Measurements from ENCODE around the gene KCNJ6.

The KCNJ6 gene

DNA sequence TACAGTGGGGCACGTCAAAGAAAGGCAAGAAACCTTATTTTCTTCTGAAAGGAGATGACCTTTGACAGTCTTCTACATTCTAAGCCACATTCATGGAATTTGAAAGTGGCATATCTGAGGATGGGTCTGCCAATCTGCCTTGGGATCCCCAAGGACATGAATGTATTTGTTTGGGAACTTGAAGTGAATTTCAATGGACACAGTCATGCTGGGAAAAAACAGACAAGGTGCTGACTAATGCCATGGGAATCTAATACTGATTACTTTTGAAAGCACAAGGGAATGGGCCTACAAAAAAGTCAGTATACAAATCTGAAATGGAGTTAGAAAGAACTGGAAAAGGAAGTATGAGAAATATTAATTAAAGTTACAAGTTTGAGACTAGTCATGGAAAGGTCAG, 128.8 kb downstream of the KCNJ6 start:
- Histone ChIP-seq H3K36me3 (ENCODE audit: low read length) (no peaks in the 10 kb centered on the region), H3K79me2 (ENCODE audit: insufficient read depth, low read length) (no peaks in the 10 kb centered on the region), H3K9me2 (replicated peaks; ENCODE audit: insufficient read depth, low read length) (no peaks in the 10 kb centered on the region), H3K4me3 (ENCODE audit: insufficient read depth, low read length, poor library complexity, severe bottlenecking) (no peak overlapping the region), H3K4me2 (ENCODE audit: low read depth, low read length, poor library complexity, severe bottlenecking) (no peak overlapping the region), H3K27me3 (ENCODE audit: low read length) (no peaks in the 10 kb centered on the region), H3K27ac (ENCODE audit: low read depth, low read length) (no peak overlapping the region), H3K9ac (ENCODE audit: low read length) (no peak overlapping the region), H3F3A (ENCODE audit: insufficient read depth) (no peaks in the 10 kb centered on the region), H3K9me3 (ENCODE audit: insufficient read depth, low read length) (no peaks in the 10 kb centered on the region), H4K20me1 (ENCODE audit: low read depth, low read length) (no peaks in the 10 kb centered on the region), H2AFZ (ENCODE audit: low read depth, low read length, severe bottlenecking) (no peak overlapping the region)
- no peak for TF ChIP-seq CTCF (IDR thresholded peaks at IDR 0.05; ENCODE audit: insufficient read depth, low read length, poor library complexity, severe bottlenecking)
- no peak for TF ChIP-seq EZH2phosphoT487 (conservative IDR thresholded peaks at IDR 0.05; ENCODE audit: low read length)

DNA sequence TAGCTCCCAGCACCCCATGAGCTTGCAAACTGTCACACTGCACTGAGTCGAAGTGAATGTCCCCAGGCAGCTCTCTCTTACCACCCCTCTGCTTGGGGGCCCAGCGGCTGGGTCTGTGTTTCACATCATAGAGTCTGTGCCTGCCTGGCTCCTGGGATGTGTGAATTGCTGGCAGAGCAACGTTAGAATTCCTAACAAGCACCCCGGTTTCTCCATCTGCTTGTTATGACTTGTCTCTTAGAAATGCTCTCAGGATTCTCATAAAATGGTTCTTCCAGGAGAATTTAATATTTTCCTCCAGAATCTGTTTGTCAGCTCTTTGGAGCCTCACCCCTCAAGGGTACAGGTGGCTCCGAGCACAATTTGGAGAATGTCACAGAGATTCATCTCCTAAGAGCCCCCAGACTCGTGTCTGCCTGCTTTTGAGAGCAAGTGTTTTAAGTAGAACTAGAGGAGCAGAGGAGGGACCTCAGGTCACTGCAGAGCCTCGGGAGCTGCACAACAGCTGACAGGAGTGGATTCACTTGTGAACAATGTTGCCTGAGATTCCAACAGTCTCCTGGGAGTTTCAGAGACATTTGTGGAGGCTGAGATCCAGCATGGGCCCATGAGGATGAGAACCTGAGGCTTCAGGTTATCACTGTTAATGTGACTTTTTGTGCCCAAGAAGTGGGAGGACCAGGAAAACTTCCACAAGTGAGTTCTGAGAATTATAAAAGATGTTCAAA, 131.5 kb downstream of the KCNJ6 start:
- Histone ChIP-seq H2AFZ (ENCODE audit: low read depth, low read length, severe bottlenecking) (no peak overlapping the region), H3F3A (ENCODE audit: insufficient read depth) (no peaks in the 10 kb centered on the region), H3K36me3 (ENCODE audit: low read length) (no peaks in the 10 kb centered on the region), H3K4me3 (ENCODE audit: insufficient read depth, low read length, poor library complexity, severe bottlenecking) (no peak overlapping the region), H3K4me2 (ENCODE audit: low read depth, low read length, poor library complexity, severe bottlenecking) (no peak overlapping the region), H4K20me1 (ENCODE audit: low read depth, low read length) (no peaks in the 10 kb centered on the region), H3K27me3 (ENCODE audit: low read length) (no peaks in the 10 kb centered on the region), H3K27ac (ENCODE audit: low read depth, low read length) (no peak overlapping the region), H3K9me3 (ENCODE audit: insufficient read depth, low read length) (no peaks in the 10 kb centered on the region), H3K79me2 (ENCODE audit: insufficient read depth, low read length) (no peaks in the 10 kb centered on the region), H3K9ac (ENCODE audit: low read length) (no peak overlapping the region), H3K9me2 (replicated peaks; ENCODE audit: insufficient read depth, low read length) (no peaks in the 10 kb centered on the region)
- TF ChIP-seq CTCF (IDR thresholded peaks at IDR 0.05; ENCODE audit: insufficient read depth, low read length, poor library complexity, severe bottlenecking), result no peak
- no peak for TF ChIP-seq EZH2phosphoT487 (conservative IDR thresholded peaks at IDR 0.05; ENCODE audit: low read length)

- TF ChIP-seq EZH2phosphoT487 (conservative IDR thresholded peaks at IDR 0.05; ENCODE audit: low read length) (no peak), CTCF (IDR thresholded peaks at IDR 0.05; ENCODE audit: insufficient read depth, low read length, poor library complexity, severe bottlenecking) (no peak)
- Histone ChIP-seq H4K20me1 (ENCODE audit: low read depth, low read length) (no peaks in the 10 kb centered on the region), H3K4me2 (ENCODE audit: low read depth, low read length, poor library complexity, severe bottlenecking) (no peak overlapping the region), H3K9ac (ENCODE audit: low read length) (no peak overlapping the region), H3K9me3 (ENCODE audit: insufficient read depth, low read length) (no peaks in the 10 kb centered on the region), H3K4me3 (ENCODE audit: insufficient read depth, low read length, poor library complexity, severe bottlenecking) (no peak overlapping the region), H3K9me2 (replicated peaks; ENCODE audit: insufficient read depth, low read length) (no peaks in the 10 kb centered on the region), H3K79me2 (ENCODE audit: insufficient read depth, low read length) (no peaks in the 10 kb centered on the region), H3K27ac (ENCODE audit: low read depth, low read length) (no peak overlapping the region), H3K36me3 (ENCODE audit: low read length) (no peaks in the 10 kb centered on the region), H2AFZ (ENCODE audit: low read depth, low read length, severe bottlenecking) (no peak overlapping the region), H3F3A (ENCODE audit: insufficient read depth) (no peaks in the 10 kb centered on the region), H3K27me3 (ENCODE audit: low read length) (no peaks in the 10 kb centered on the region)
Measured at GRCh38 chr21:37783016-37783415, 133.2 kb downstream of the KCNJ6 start.

Measured in SU-DHL-6 (cell line).